ENCODE measurements around the gene RPTOR. TPM values are rescaled to one million over a fixed set of nuclear protein-coding genes. Genes with fewer than 3 reads are reported as not detected.

RPTOR gene
- total RNA-seq, 2 experiments from 2014 or later: 32.4 to 35.4 TPM

GRCh38 chr17:80838311-80839025 lies 293.8 kb downstream of the RPTOR start:
- CTCF ChIA-PET: no interaction called here
- intact Hi-C loops (cut with micrococcal nuclease): no loop called here

GRCh38 chr17:80839026-80839345 lies 294.3 kb downstream of the RPTOR start:
- peaks cover 17% of the 10 kb centered on the region for H3K36me3 Mint-ChIP-seq (ENCODE audit: low read depth)
- H3K27me3 Mint-ChIP-seq (ENCODE audit: low read depth): no peaks in the 10 kb centered on the region
- H3K27ac Mint-ChIP-seq: peak overlapping the region; percentile 36
- no peak for DNase-seq
- CTCF ChIA-PET: no interaction called here
- no peak overlapping the region for H3K4me3 Mint-ChIP-seq
- intact Hi-C loops (cut with micrococcal nuclease): no loop called here
- no peaks in the 10 kb centered on the region for H3K9me3 Mint-ChIP-seq
- H3K4me1 Mint-ChIP-seq (ENCODE audit: low read depth): peaks cover 8% of the 10 kb centered on the region

More at GRCh38 chr17:80838311-80839025, 293.8 kb downstream of the RPTOR start:
- Mint-ChIP-seq H3K4me1 (ENCODE audit: low read depth) (peaks cover 11% of the 10 kb centered on the region), H3K27ac (peak overlapping the region; percentile 37), H3K9me3 (no peaks in the 10 kb centered on the region), H3K36me3 (ENCODE audit: low read depth) (peaks cover 17% of the 10 kb centered on the region), H3K27me3 (ENCODE audit: low read depth) (no peaks in the 10 kb centered on the region), H3K4me3 (no peak overlapping the region)
- no peak for DNase-seq

- no peak for DNase-seq
- Mint-ChIP-seq H3K4me1 (ENCODE audit: low read depth) (peaks cover 3% of the 10 kb centered on the region), H3K36me3 (ENCODE audit: low read depth) (peaks cover 17% of the 10 kb centered on the region), H3K9me3 (no peaks in the 10 kb centered on the region), H3K27ac (no peak overlapping the region), H3K4me3 (no peak overlapping the region), H3K27me3 (ENCODE audit: low read depth) (no peaks in the 10 kb centered on the region)
- intact Hi-C loops (cut with micrococcal nuclease): no loop called here
- CTCF ChIA-PET: interaction anchor here (0.6 kb wide), 1 partner anchor 52 kb away, joined by 8 read pairs; no protein-coding TSS in a partner anchor
These were observed 294.9 kb downstream of the RPTOR start for GRCh38 chr17:80839511-80839941.

GRCh38 chr17:80839970-80840369 lies 295.3 kb downstream of the RPTOR start:
- Mint-ChIP-seq H3K27ac (no peak overlapping the region), H3K27me3 (ENCODE audit: low read depth) (no peaks in the 10 kb centered on the region), H3K36me3 (ENCODE audit: low read depth) (peaks cover 19% of the 10 kb centered on the region), H3K4me1 (ENCODE audit: low read depth) (peaks cover 3% of the 10 kb centered on the region), H3K9me3 (no peaks in the 10 kb centered on the region), H3K4me3 (no peak overlapping the region)
- intact Hi-C loops (cut with micrococcal nuclease): no loop called here
- CTCF ChIA-PET: interaction anchor here (0.6 kb wide), 1 partner anchor 51 kb away, joined by 8 read pairs; no protein-coding TSS in a partner anchor
- DNase-seq: no peak

GRCh38 chr17:80842456-80843013 lies 297.9 kb downstream of the RPTOR start:
- CTCF ChIA-PET: no interaction called here
- Mint-ChIP-seq H3K4me3 (no peak overlapping the region), H3K36me3 (ENCODE audit: low read depth) (peaks cover 30% of the 10 kb centered on the region), H3K9me3 (no peaks in the 10 kb centered on the region), H3K27me3 (ENCODE audit: low read depth) (no peaks in the 10 kb centered on the region), H3K27ac (no peak overlapping the region), H3K4me1 (ENCODE audit: low read depth) (peaks cover 23% of the 10 kb centered on the region)
- intact Hi-C loops (cut with micrococcal nuclease): no loop called here
- DNase-seq: no peak

GRCh38 chr17:80843741-80844156 lies 299.1 kb downstream of the RPTOR start:
- intact Hi-C loops (cut with micrococcal nuclease): no loop called here
- Mint-ChIP-seq H3K4me1 (ENCODE audit: low read depth) (peaks cover 35% of the 10 kb centered on the region), H3K36me3 (ENCODE audit: low read depth) (peaks cover 31% of the 10 kb centered on the region), H3K27me3 (ENCODE audit: low read depth) (no peaks in the 10 kb centered on the region), H3K27ac (no peak overlapping the region), H3K4me3 (no peak overlapping the region), H3K9me3 (no peaks in the 10 kb centered on the region)
- CTCF ChIA-PET: no interaction called here
- no peak for DNase-seq

DNA sequence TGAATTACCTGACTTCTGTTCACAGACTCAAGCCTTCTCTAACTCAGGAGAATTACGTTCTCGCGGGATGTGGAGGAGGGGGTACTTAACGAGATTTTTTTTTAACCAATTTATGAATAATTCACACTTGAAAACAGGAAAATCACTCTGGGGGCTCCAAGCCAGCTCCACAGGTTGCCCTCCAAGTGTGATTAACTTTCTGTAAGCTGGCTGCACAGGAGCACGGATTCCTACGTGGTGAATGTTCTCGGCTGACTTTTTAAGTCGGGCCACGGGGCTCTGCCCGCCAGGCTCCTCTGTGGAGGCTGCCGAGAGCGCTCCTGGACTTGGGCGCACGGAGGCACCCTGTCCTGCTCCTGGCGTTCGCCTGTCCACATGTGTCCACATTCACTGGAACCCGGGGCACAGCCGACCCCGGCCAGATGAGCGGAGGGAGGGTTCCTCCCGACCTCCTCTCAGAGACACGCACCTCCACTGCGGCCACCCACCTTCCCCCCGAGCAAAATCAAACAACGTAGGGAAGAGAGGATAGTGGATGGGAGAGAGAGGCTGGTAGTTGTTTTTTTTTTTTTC lies 299.9 kb downstream of the RPTOR start:
- CTCF ChIA-PET: no interaction called here
- no peaks in the 10 kb centered on the region for H3K27me3 Mint-ChIP-seq (ENCODE audit: low read depth)
- peaks cover 36% of the 10 kb centered on the region for H3K36me3 Mint-ChIP-seq (ENCODE audit: low read depth)
- no peak overlapping the region for H3K27ac Mint-ChIP-seq
- peaks cover 40% of the 10 kb centered on the region for H3K4me1 Mint-ChIP-seq (ENCODE audit: low read depth)
- no peaks in the 10 kb centered on the region for H3K9me3 Mint-ChIP-seq
- intact Hi-C loops (cut with micrococcal nuclease): no loop called here
- no peak overlapping the region for H3K4me3 Mint-ChIP-seq
- no peak for DNase-seq

DNA sequence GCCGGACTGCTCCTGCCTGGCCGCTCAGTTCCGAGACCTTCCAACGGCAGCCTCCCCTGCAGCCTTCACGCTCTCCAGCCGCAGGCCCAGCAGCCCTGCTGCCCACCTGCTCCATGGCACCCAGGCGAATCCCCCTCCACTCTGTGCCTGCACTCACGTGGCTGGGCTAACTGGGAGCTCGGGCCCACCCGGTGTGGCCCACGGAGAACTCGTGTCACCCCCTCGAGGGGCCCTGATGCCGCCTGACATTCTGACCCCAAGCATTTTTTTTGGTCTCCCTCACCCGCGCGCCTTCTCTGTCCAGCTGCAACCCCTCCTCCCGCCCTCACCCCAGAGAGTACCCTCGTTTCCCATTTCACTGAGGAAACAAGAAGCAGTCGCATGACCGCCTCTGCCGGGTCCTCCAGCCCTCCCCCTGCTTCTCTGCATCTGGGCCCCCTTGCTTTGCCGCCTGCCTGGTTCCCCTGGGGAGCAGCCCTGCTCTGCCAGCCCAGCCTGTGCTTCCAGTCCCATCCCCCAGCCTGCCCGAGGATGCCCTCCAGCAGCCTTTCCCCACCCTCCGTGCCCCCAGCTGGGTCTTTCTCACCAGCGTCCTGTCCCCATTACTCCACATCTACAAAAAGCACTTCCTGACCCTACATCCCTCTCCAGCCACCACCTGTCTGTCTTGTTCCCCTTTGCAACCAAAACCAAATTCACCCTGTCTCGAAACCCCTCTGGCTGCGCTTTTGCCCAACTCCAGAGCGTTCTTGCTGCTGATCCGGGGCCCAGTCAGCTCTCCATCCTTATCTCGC lies 300.6 kb downstream of the RPTOR start:
- Mint-ChIP-seq H3K27ac (no peak overlapping the region), H3K4me1 (ENCODE audit: low read depth) (peaks cover 42% of the 10 kb centered on the region), H3K27me3 (ENCODE audit: low read depth) (no peaks in the 10 kb centered on the region), H3K4me3 (no peak overlapping the region), H3K36me3 (ENCODE audit: low read depth) (peaks cover 38% of the 10 kb centered on the region), H3K9me3 (no peaks in the 10 kb centered on the region)
- intact Hi-C loops (cut with micrococcal nuclease): no loop called here
- DNase-seq: no peak
- CTCF ChIA-PET: interaction anchor here (0.9 kb wide), 1 partner anchor 11 kb away, joined by 3 read pairs; no protein-coding TSS in a partner anchor

DNA sequence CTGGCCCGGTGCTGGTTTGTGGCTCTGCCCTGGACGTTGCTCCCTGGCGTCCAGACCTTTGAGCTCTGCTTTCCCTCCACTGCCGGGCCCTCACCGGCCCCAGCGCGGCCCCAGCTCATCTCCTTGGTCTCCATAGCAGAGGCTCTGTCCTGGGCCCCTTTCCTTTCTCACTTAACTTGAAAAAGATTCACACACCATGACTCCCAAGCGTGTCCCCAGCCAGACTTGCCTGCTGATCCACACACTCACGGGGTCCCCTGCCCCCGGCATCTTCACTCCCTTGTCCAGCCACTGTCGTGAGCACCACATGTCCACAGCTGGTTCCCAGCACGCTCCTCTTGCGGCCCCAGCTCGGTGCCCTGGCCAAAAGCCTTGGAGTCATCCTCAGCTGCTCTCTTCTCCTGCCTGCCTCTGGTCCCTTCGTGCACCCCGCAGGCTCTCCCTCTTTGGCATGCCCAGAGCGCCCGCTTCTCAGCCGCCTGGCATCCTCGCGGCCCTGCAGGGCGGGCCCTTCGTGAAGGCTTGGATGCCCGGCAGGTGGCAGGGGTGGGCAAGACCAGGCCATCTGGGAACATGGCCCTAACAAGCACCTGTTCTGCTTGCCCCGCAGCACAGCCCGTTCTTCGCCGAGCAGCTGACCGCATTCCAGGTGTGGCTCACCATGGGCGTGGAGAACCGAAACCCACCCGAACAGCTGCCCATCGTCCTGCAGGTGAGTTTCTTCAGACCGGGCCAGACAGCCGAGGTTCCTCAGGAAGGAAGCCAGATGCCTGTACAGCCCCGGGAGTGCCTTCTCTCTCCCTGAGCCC lies 301.4 kb downstream of the RPTOR start:
- intact Hi-C loops (cut with micrococcal nuclease): no loop called here
- Mint-ChIP-seq H3K27ac (no peak overlapping the region), H3K4me3 (no peak overlapping the region), H3K27me3 (ENCODE audit: low read depth) (no peaks in the 10 kb centered on the region), H3K4me1 (ENCODE audit: low read depth) (peaks cover 46% of the 10 kb centered on the region), H3K36me3 (ENCODE audit: low read depth) (peaks cover 42% of the 10 kb centered on the region), H3K9me3 (no peaks in the 10 kb centered on the region)
- CTCF ChIA-PET: interaction anchor here (0.9 kb wide), 1 partner anchor 12 kb away, joined by 3 read pairs; no protein-coding TSS in a partner anchor
- no peak for DNase-seq

DNA sequence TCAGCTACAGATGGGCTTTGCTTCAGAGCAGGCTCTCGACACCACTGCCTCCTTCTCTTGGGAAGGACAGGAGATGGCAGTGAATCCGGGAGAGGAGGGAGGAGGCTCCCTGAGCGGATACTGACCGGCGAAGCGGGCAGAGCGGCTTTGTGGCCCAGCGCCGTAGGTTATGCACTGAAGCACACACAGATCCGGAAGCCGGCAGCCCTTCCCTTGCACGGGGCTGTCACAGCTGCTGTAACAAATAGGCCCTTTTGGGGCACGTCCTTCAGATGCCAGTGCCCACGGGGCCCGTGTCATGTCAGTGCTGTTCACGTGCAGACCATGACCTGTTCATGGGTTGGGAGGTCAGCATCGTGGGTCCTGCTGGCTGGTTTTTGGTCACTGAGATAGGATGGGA lies 302.3 kb downstream of the RPTOR start:
- intact Hi-C loops (cut with micrococcal nuclease): no loop called here
- no peak for DNase-seq
- CTCF ChIA-PET: interaction anchor here (1.4 kb wide), 1 partner anchor 16 kb away, joined by 4 read pairs; no protein-coding TSS in a partner anchor

GRCh38 chr17:80847496-80848230 lies 303.0 kb downstream of the RPTOR start:
- Mint-ChIP-seq H3K4me3 (no peak overlapping the region), H3K27ac (peak overlapping the region; percentile 74), H3K9me3 (no peaks in the 10 kb centered on the region), H3K4me1 (ENCODE audit: low read depth) (peaks cover 60% of the 10 kb centered on the region), H3K36me3 (ENCODE audit: low read depth) (peaks cover 39% of the 10 kb centered on the region), H3K27me3 (ENCODE audit: low read depth) (no peaks in the 10 kb centered on the region)
- intact Hi-C loops (cut with micrococcal nuclease): no loop called here
- CTCF ChIA-PET: interaction anchor here (1.4 kb wide), 1 partner anchor 15 kb away, joined by 4 read pairs; no protein-coding TSS in a partner anchor
- peak; percentile 65 for DNase-seq

More for the DNA sequence above, 302.3 kb downstream of the RPTOR start:
- Mint-ChIP-seq H3K36me3 (ENCODE audit: low read depth) (peaks cover 42% of the 10 kb centered on the region), H3K4me1 (ENCODE audit: low read depth) (peaks cover 52% of the 10 kb centered on the region), H3K27ac (peak overlapping the region; percentile 74), H3K4me3 (no peak overlapping the region), H3K9me3 (no peaks in the 10 kb centered on the region), H3K27me3 (ENCODE audit: low read depth) (no peaks in the 10 kb centered on the region)

Data from activated naive CD4-positive, alpha-beta T cell treated with anti-CD3 and anti-CD28 coated beads for 36 hours (primary cell).